Measurements from ENCODE around the gene HSPA12B.
A peak's percentile ranks its signal among the peaks of the same experiment; 100 is the strongest.
"Not testable (repeated sequence)": the region's sequence is repeated elsewhere in the genome, so short reads cannot be mapped to it uniquely, and the experiment has no call there.

HSPA12B gene

DNA sequence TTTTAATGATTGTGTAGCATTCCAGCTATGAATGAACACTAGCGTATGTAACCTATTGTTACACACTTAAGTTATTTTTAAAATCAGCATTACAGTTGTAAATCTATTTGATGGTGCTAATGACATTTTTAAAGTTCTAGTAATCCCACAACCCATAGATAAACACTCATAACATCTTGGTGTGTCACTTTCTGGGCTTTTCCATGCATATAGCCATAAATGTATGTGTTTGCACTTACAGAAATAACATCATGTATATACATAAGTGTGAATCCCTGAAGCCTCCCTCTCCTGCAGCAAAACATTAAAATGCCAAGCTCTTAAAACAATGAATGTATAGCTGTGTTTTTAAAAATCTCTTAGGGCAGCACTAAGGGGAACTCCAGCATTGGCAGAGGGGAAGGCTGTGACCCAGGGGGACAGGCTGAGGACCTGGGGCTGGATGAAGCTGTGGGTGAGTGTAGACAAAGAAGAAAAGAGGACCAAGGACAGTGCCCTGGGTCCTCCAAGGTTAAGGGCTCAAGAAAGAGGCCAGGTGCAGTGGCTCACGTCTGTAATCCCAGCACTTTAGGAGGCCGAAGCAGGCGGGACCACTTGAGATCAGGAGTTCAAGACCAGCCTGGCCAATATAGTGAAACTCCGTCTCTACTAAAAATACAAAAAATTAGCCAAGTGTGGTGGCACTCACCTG is 55.0 kb downstream of the HSPA12B start:
- DNase-seq (ENCODE audit: low read depth): no peak

DNA sequence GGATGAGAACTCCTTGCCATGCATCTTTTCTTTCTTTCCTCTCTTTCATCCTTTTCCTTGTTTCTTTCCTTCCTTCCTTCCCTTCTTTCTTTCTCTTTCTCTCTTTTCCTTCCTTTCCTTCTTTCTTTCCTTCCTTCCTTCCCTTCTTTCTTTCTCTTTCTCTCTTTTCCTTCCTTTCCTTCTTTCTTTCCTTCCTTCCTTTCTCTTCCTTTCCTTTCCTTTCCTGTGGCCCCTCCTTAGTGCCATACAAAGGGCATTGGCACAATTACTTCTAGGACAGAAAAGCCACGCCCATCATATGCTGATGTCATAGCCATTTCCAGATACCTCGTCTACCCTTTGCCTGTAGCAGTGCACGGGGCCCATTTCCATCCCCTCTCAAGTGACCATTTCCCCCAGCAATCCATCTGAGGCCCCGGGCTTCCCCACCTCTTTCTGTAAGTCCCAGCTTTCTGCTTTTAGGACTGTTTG is 56.2 kb downstream of the HSPA12B start:
- DNase-seq (ENCODE audit: low read depth): no peak

DNA sequence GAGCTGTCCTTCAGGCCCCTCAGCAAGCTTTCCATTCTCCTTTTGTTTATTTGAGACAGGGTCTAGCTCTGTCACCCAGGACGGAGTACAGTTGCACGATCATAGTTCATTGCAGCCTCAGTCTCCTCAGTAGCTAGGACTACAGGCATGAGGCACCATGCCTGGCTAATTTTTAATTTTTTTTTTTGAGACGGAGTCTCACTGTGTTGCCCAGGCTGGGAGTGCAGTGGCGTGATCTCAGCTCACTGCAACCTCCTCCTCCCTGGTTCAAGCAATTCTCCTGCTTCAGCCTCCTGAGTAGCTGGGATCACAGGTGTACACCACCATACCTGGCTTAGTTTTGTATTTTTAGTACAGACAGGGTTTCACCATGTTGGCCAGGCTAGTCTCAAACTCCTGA is 56.7 kb downstream of the HSPA12B start:
- DNase-seq (ENCODE audit: low read depth): not testable (repeated sequence)

DNA sequence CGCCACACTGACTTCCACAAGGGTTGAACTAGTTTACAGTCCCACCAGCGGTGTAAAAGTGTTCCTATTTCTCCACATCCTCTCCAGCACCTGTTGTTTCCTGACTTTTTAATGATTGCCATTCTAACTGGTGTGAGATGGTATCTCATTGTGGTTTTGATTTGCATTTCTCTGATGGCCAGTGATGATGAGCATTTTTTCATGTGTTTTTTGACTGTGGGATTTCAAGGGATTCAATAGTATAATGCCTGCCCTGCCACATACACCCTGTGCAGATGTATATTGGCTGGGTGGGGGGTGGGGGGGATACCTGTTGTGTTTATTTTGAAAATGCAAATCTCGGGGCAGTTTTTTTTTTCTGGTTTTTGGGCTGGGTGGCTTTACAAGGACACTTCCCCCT is 61.7 kb downstream of the HSPA12B start:
- not testable (repeated sequence) for DNase-seq (ENCODE audit: low read depth)

DNA sequence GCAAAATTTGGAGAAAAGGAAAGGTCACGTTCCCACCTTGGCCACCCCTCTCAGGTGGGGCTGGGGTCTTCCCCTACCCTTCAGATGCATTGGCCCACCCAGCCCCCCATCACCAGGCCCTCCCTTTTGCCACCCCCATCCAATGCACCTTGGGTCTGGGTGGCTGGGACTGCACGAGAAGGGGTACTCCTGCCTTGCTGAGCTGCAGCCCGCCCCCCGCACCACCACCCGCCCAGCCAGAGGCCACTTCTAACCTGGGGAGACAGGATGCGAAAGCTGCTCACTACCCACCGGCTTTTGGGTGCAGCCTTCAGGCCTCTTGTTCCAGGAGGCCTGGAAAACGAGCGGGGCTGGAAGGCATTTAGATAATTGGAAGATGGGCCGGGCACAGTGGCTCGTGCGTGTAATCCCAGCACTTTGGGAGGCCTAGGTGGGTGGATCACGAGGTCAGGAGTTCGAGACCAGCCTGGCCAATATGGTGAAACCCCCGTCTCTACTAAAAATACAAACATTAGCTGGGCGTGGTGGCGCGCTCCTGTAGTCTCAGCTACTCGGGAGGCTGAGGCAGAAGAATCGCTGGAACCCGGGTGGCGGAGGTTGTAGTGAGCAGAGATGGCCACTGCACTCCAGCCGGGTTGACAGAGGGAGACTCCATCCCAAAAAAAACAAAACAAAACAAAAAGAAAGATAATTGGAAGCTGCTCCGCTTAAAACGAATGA is 62.4 kb downstream of the HSPA12B start:
- no peak for DNase-seq (ENCODE audit: low read depth)

DNA sequence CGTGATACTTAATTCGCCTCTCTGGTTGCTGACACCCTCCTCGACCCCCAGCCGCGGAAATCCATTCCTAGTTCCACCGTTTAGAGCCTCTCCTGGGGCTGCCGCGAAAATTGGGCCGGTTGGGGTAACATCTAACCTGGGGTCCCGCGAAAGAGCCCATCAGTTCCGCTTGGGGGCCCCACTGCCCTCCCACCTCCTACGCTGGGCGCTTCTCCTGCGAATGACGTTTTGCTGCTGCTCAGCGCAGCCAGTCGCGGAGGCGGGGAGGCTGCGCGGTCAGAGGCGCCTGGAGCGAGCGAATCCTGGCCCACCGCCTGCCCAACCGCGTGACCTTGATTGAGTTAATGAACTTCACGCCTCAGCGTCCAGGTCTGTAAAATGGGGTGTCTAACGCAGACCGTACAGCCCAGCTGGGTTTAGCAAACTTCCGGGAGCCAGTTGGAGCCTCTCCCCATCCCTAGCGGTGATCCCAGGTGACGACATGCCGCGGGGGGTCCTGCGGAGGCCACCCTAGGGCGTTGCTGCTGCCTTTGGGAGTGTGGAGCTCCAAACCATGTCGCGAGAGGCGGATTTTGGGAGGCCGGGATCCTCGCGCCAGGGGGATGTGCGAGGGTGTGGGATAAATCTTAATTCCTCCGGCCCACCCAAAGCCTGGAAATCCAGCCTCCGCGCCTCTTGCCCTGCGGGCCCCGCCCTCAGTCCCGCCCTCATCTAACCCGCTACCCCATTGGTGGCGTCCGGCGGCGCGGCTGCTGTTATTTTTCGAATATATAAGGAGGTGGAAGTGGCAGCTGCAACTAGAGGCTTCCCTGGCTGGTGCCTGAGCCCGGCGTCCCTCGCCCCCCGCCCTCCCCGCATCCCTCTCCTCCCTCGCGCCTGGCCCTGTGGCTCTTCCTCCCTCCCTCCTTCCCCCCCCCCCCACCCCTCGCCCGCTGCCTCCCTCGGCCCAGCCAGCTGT is 63.3 kb downstream of the HSPA12B start, which contains the start of gene CDC25B:
Gene CDC25B (plus strand): TSS at position 800 of the 958 bp plus-strand sequence. CDS start 222 bp downstream, outside the sequence.
- peak; percentile 79 for DNase-seq (ENCODE audit: low read depth)

DNA sequence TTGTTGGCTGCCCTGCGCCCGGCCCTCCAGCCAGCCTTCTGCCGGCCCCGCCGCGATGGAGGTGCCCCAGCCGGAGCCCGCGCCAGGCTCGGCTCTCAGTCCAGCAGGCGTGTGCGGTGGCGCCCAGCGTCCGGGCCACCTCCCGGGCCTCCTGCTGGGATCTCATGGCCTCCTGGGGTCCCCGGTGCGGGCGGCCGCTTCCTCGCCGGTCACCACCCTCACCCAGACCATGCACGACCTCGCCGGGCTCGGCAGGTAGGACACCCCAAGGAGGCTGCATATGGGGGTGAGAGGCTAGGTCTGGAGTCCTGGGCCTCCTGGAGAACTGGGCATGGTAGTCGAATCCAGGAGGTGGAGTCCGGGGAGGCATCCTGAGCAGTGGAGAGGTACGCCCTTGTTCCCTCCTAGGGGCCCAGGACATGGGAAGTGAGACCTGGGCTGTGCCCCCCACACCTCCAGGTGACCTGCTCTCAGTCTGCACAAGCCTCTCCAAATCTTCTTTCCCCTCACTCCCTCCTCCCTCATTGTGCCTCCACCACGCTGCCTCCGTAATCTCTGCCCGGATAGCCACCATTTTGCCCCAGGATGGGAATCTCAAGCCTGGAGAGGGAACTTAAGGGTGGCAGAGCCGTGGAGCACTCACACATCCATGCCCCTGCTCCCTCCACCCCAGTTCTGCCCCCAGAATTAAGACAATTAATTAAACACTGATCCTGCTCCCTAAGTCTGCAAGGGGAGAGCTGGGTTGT is 64.2 kb downstream of the HSPA12B start:
- no peak for DNase-seq (ENCODE audit: low read depth)

DNA sequence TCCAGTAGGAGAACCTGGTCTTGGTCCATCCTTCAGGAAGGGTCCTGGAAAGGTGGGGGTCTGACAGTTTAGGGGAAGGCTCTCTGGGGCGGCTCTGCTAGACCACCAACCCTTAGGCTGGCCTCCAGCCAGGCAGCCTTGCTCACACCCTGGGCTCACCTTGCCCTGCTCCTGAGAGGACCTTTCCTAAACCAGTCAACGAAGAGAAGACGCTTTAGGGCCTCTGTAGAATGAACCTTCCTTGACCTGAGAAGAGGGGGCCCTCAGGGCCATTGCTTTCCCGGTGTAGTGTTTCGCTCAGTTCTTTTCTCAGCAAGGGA is 64.7 kb downstream of the HSPA12B start:
- no peak for DNase-seq (ENCODE audit: low read depth)

DNA sequence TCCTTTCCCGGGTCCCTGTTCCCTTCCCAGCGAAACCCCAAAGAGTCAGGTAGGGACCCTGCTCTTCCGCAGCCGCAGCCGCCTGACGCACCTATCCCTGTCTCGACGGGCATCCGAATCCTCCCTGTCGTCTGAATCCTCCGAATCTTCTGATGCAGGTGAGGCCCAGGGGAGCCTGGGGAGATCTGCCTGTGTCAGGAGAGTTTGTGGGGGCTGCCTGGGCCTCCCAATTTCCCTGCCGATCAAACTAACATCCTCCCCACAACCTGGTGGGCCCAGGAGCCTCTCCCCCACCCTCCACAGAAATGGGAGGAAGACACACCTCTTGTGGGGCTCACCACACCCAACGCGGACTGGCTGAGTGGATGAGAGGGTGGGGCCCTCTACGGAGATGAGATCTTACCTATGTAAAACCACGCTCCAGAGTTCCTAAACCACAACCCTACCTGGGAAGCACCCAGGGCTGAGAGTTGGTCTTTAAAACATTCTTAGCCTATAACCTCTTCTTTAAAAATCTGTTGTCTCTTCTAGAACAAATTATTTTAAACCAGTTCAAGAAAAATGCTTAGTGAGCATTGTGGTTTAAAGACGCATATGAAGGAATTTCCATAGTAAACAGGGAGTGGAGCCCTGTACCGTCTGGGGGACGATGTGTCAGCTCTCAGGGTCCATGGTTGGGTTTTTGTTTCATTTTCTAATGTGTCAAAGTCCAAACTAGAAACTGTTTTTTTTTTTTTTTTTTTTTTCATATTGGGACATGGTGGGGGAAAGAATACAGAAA is 65.3 kb downstream of the HSPA12B start:
- DNase-seq (ENCODE audit: low read depth): no peak

DNA sequence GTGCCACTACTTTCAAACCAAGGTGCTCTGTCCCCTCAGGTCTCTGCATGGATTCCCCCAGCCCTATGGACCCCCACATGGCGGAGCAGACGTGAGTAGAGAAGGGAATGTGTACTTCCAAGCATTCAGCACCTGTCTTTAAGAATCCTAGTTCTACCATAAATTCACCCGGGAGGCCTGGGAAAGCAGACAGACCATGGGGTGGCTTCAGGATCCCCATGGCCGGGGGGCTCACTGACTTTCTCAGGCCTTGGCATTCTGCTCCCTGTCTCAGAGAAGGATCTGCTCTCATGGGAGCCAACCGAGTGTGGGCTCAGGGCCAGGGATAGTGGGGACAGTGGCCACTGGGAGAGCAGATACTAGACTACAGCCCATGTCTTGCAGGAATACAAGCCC is 65.9 kb downstream of the HSPA12B start:
- DNase-seq (ENCODE audit: low read depth): no peak

DNA sequence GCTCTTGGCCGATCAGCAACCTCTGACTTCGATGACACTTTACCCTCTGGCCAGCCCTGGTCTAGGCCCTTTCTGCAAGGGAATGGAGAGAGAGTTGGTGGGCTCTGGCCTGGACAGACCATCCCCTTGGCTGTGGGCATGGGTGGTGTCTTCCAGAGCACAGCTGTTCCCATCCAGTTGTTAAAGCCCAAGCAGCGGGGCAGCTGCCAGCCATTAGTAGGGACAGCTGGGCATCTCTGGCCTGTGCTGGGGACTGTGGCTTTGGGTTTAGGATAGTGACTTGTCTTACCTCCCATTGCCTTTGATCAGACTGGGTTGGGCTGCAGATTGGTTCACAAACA is 66.4 kb downstream of the HSPA12B start:
- DNase-seq (ENCODE audit: low read depth): no peak

DNA sequence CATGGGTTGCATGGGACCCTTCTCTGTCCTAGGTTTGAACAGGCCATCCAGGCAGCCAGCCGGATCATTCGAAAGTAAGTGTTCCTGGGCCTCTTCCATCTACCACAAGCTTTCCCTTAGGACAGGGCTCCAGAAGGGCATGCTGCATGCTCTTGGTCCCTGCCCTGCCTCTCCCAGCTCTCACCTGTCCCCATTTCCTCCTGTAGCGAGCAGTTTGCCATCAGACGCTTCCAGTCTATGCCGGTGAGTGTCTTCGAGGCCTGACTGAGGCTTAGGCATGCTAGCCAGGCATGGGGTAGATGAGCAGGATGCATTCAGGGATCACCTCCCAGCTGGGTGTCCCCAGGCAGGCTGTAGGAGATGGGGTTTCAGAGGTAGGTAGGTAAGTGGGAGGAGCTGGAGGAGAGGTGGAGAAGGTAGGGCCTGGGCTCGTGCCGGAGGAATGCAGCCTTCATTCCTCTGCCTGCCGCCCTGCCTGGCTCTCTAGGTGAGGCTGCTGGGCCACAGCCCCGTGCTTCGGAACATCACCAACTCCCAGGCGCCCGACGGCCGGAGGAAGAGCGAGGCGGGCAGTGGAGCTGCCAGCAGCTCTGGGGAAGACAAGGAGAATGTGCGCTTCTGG is 67.9 kb downstream of the HSPA12B start:
- DNase-seq (ENCODE audit: low read depth): no peak

DNA sequence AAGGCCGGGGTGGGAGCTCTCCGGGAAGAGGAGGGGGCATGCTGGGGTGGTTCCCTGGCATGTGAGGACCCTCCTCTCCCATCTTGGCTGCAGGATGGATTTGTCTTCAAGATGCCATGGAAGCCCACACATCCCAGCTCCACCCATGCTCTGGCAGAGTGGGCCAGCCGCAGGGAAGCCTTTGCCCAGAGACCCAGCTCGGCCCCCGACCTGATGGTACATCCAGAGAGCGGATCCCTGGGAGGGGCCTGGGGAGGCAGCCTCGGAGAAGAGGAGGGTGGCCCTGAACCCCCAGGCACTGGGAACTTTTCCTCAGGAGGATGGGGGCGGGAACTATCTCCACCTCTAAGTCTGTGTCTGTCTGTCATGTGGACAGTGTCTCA is 68.4 kb downstream of the HSPA12B start:
- DNase-seq (ENCODE audit: low read depth): no peak

DNA sequence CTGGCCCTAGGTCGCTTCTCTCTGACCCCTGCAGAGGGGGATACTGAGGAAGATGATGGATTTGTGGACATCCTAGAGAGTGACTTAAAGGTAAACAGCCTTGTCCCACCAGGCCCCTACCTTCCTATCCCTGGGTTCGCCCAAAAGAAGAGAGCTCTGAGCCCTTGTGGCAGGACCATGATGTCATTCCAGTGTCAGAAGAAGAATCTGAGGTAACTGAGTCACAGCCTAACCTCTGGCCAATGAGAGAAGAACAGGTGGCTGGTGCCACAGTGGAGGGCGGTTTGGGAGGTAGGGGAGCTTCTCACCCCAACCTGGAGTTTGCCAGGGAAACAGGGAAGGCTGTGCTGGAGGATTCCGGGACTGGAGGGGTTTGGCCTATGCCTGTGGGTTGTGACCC is 68.8 kb downstream of the HSPA12B start:
- DNase-seq (ENCODE audit: low read depth): no peak

DNA sequence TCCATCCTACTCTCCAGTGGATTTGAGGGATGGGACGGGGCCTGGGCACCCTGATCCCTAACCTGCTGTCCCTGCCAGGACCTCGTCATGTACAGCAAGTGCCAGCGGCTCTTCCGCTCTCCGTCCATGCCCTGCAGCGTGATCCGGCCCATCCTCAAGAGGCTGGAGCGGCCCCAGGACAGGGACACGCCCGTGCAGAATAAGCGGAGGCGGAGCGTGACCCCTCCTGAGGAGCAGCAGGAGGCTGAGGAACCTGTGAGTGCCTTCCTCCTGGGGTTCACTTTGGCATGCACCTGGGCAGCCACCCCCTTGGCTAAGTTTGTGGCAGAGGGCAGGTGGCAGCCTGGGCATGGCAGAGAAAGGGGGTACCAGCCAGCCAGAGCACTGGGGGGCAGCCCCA is 69.4 kb downstream of the HSPA12B start:
- DNase-seq (ENCODE audit: low read depth): no peak
